Nucleus accumbens (tissue), 56 donors: ENCODE results near the gene GSC2.

Experiments
- DNase-seq, 56 donors: peaks; one replicate each; lab custom pipeline; 2025; lab: John Stamatoyannopoulos, UW

Gene GSC2

GRCh38 chr22:19178657-19179496 lies 28.8 kb upstream of the GSC2 start, which contains the start of gene SLC25A1:
Gene SLC25A1 (minus strand): TSS chr22:19178736. CDS start chr22:19178673, 63 bp downstream.
- peak; percentile 12 to 96 (median 82) for DNase-seq

- DNase-seq: peak in 21 of 56 donors; percentile 24 to 78 (median 54)
Observed at GRCh38 chr22:19178065-19178656, 28.1 kb upstream of the GSC2 start.

- peak in 1 of 56 donors; percentile 37 for DNase-seq
Observed at GRCh38 chr22:19177164-19178064, 27.3 kb upstream of the GSC2 start.

GRCh38 chr22:19176732-19177131 lies 26.6 kb upstream of the GSC2 start:
- no peak for DNase-seq

GRCh38 chr22:19176175-19176643 lies 26.1 kb upstream of the GSC2 start:
- no peak for DNase-seq

- no peak for DNase-seq
Observed at GRCh38 chr22:19175602-19176174, 25.6 kb upstream of the GSC2 start.

GRCh38 chr22:19175026-19175601 lies 25.0 kb upstream of the GSC2 start:
- DNase-seq: no peak

GRCh38 chr22:19174106-19175025 lies 24.3 kb upstream of the GSC2 start:
- DNase-seq: no peak

GRCh38 chr22:19173047-19174035 lies 23.2 kb upstream of the GSC2 start:
- no peak for DNase-seq

- DNase-seq: no peak
Observed at GRCh38 chr22:19172213-19173046, 22.3 kb upstream of the GSC2 start.

GRCh38 chr22:19169947-19170318 lies 19.8 kb upstream of the GSC2 start:
- DNase-seq: no peak

GRCh38 chr22:19169002-19169946 lies 19.2 kb upstream of the GSC2 start:
- DNase-seq: no peak

- DNase-seq: no peak
Observed at GRCh38 chr22:19168088-19168890, 18.2 kb upstream of the GSC2 start.

- no peak for DNase-seq
Observed at GRCh38 chr22:19167106-19167869, 17.2 kb upstream of the GSC2 start.
